ENCODE data around the gene LYSET. TPM values are rescaled to one million over a fixed set of nuclear protein-coding genes. Genes with fewer than 3 reads are reported as not detected.

Gene LYSET
- total and polyA plus RNA-seq, 4 donors, result 7.6 to 27.4 (median 26.7) TPM

DNA sequence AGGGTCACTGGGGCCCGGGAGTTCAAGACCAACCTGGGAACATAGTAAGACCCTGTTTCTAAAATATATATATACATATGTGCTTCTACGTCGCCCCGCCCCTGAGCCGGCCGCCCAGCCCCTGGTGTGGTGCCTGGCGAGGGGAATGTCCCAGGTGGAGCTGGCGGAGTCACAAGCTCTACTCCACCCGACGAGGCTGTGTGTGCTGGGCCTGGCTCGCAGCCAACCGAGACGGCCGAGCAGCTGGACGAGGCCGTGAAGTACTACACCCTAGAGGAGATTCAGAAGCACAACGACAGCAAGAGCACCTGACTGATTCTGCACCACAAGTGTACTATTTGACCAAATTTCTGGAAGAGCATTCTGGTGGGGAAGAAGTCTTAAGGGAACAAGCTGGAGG is 47.3 kb upstream of the LYSET start:
- Histone ChIP-seq H3K9ac (ENCODE audit: insufficient read depth in 1 of 2, low read length in 2 of 2) (no peak overlapping the region), H3K4me3 (no peak overlapping the region), H3K9me3 (ENCODE audit: control insufficient read depth in 4 of 4, insufficient read depth in 3 of 4, low read length in 3 of 4) (no peaks in the 10 kb centered on the region), H3K36me3 (ENCODE audit: control insufficient read depth in 4 of 4, insufficient read depth in 4 of 4, low read length in 4 of 4) (no peaks in the 10 kb centered on the region), H3K4me1 (ENCODE audit: control insufficient read depth in 5 of 5, insufficient read depth in 5 of 5, low read length in 5 of 5) (peaks cover 0 to 2% (median 0%) of the 10 kb centered on the region in 5 donors), H3K27me3 (ENCODE audit: control insufficient read depth in 3 of 3, insufficient read depth in 3 of 3, low read length in 2 of 3) (no peaks in the 10 kb centered on the region), H3K27ac (ENCODE audit: low read depth in 1 of 2, low read length in 1 of 2) (no peak overlapping the region)
- TF ChIP-seq CTCF (IDR thresholded peaks at IDR 0.05; ENCODE audit: control extremely low read depth, extremely low read depth), result no peak
- ATAC-seq (ENCODE audit: insufficient read depth, low FRiP score), result no peak
- WGBS, 2 donors, result 41 to 60% methylated on average over 17 of the region's 17 CpGs
- peak; percentile 45 to 65 (median 61) for DNase-seq

DNA sequence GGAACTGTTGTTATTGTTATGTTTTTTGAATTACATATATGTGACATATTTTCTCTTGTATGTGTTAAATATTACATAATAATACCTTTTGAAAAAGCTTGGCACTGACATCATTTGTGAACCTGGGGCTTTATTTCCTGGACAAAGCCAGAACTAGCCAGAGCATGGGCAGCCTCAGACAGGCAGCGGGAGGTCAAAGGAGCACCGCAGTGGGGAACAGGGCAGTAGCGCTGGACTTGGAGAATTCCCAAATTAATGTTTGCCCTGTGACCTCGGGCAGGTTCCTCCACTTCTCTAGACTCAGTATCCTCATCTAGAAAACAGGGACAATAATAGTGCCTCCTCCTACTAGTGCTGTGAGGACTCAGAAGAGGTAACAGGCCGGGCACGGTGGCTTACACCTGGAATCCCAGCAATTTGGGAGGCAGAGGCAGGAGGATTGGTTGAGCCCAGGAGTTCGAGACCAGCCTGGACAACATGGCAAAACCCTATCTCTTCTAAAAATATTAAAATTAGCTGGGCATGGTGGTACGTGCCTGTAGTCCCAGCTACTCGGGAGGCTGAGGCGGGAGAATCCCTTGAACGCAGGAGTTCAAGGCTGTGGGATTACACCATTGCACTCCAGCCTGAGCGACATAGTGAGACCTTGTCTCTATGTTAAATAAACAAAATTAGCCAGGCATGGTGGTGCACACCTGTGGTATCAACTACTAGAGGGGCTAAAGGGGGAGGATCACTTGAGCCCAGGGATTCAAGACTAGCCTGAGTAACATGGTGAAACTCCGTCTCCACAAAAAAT is 42.1 kb upstream of the LYSET start:
- 84 to 86% methylated on average over 12 to 13 of the region's 13 CpGs for WGBS, 2 donors
- DNase-seq, result no peak
- H3K9ac ChIP-seq (ENCODE audit: insufficient read depth in 1 of 2, low read length in 2 of 2), result no peak overlapping the region
- H3K9me3 ChIP-seq (ENCODE audit: control insufficient read depth in 4 of 4, insufficient read depth in 3 of 4, low read length in 3 of 4), result peaks cover 0 to 2% (median 0%) of the 10 kb centered on the region in 4 donors
- TF ChIP-seq CTCF (IDR thresholded peaks at IDR 0.05; ENCODE audit: control extremely low read depth, extremely low read depth), result no peak
- no peaks in the 10 kb centered on the region for H3K4me1 ChIP-seq (ENCODE audit: control insufficient read depth in 5 of 5, insufficient read depth in 5 of 5, low read length in 5 of 5)
- H3K27ac ChIP-seq (ENCODE audit: low read depth in 1 of 2, low read length in 1 of 2), result no peak overlapping the region
- H3K36me3 ChIP-seq (ENCODE audit: control insufficient read depth in 4 of 4, insufficient read depth in 4 of 4, low read length in 4 of 4), result no peaks in the 10 kb centered on the region
- no peak overlapping the region for H3K4me3 ChIP-seq
- ATAC-seq (ENCODE audit: insufficient read depth, low FRiP score), result no peak
- H3K27me3 ChIP-seq (ENCODE audit: control insufficient read depth in 3 of 3, insufficient read depth in 3 of 3, low read length in 2 of 3), result no peaks in the 10 kb centered on the region

DNA sequence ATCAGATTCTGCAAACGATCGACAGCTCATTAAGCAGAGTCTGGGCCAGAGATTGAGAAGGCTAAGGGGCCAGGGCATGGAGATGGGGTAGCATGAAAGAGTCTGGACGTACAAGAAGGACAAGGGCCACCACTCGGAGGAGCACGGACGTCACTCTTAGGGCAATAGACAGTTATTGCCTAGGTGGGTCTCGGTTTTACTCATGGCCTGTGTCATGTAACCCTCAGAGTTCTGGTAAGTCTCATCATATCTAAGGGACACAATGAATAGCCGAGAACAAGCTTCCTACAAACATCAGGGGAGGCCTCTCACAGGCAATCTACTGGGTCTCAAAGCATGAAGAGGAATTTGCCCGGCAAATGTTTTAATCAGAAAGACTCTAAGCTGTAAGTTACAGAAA is 39.0 kb upstream of the LYSET start:
- no peak for TF ChIP-seq CTCF (IDR thresholded peaks at IDR 0.05; ENCODE audit: control extremely low read depth, extremely low read depth)
- H3K36me3 ChIP-seq (ENCODE audit: control insufficient read depth in 4 of 4, insufficient read depth in 4 of 4, low read length in 4 of 4), result no peaks in the 10 kb centered on the region
- 78 to 85% methylated on average over 9 of the region's 9 CpGs for WGBS, 2 donors
- DNase-seq (no peak), ATAC-seq (ENCODE audit: insufficient read depth, low FRiP score) (no peak)
- H3K9me3 ChIP-seq (ENCODE audit: control insufficient read depth in 4 of 4, insufficient read depth in 3 of 4, low read length in 3 of 4), result peaks cover 0 to 2% (median 0%) of the 10 kb centered on the region in 4 donors
- H3K27me3 ChIP-seq (ENCODE audit: control insufficient read depth in 3 of 3, insufficient read depth in 3 of 3, low read length in 2 of 3), result no peaks in the 10 kb centered on the region
- H3K27ac ChIP-seq (ENCODE audit: low read depth in 1 of 2, low read length in 1 of 2), result no peak overlapping the region
- H3K4me1 ChIP-seq (ENCODE audit: control insufficient read depth in 5 of 5, insufficient read depth in 5 of 5, low read length in 5 of 5), result no peaks in the 10 kb centered on the region
- H3K9ac ChIP-seq (ENCODE audit: insufficient read depth in 1 of 2, low read length in 2 of 2), result no peak overlapping the region
- no peak overlapping the region for H3K4me3 ChIP-seq
